HTR-8/SVneo (cell line): Measurements from ENCODE around the gene MAST2.
"Not testable (repeated sequence)": the region's sequence is repeated elsewhere in the genome, so short reads cannot be mapped to it uniquely, and the experiment has no call there.

ENCODE experiments used
- DNase-seq: peaks from one replicate; pipeline ENCODE4 v3.0.0; 2011; ENCODE audit warnings: low spot score, mixed read lengths; ENCODE audit not compliant: insufficient read length
- FAIRE-seq: peaks from 2 replicates; lab custom pipeline; 2011; peaks lifted over from hg19 to GRCh38; lab: Jason Lieb, UNC

The MAST2 gene

DNA sequence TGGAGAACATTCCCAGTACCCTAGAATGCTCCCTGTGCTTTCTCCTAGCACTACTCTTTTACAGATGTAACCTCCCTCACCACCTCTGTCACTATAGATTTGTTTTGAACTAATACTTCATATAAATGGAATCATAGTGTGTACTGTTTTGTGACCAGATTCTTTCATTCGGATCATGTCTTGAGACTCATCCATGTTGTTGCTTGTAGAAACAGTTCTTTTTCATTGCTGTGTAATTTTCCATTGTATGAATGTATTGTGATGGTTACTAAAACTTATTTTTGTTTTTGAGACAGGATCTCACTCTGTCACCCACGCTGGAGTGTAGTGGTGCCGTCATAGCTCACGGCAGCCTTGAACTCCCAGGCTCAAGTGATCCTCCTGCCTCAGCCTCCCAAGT, 2.7 kb downstream of the MAST2 start:
- no peak for DNase-seq
- no peak for FAIRE-seq

DNA sequence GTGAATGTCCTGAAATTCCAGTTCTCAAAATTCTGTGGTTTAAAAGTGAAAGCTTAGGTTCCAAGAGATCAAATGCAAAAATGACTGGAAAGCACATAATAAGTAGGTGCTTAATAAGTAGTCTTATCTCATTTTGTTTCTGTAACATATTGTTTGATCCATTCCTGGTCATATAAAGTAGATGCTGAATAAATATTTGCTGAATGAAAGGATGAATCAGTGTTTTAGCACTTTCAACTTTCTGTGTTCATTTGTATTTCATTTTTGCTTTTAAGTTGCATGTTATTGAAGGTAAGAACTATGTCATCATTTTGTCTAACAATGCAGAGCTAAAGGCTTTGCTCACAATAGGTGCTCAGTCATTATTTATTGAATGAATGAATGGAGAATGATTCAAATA, 6.3 kb downstream of the MAST2 start:
- DNase-seq (no peak), FAIRE-seq (no peak)

DNA sequence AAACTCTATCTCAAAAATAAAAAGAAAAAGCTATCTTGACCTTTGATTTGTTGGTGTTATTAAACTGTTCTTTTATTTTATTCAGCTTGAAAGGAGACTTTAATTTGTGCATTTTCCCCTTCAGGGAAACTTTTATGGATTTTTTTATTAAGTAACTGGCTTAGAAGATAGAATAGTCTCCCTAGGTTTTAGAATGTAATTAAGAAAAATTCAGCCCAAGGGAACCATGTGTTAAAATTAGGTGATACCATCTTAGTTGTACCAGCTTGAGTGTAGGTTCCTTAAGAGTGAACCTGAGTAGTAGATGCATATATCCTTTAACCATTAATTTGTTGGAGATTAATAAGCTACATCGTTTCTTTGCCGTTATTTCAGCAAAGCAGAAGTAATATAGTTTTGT, 11.4 kb downstream of the MAST2 start:
- FAIRE-seq = no peak
- DNase-seq = no peak

DNA sequence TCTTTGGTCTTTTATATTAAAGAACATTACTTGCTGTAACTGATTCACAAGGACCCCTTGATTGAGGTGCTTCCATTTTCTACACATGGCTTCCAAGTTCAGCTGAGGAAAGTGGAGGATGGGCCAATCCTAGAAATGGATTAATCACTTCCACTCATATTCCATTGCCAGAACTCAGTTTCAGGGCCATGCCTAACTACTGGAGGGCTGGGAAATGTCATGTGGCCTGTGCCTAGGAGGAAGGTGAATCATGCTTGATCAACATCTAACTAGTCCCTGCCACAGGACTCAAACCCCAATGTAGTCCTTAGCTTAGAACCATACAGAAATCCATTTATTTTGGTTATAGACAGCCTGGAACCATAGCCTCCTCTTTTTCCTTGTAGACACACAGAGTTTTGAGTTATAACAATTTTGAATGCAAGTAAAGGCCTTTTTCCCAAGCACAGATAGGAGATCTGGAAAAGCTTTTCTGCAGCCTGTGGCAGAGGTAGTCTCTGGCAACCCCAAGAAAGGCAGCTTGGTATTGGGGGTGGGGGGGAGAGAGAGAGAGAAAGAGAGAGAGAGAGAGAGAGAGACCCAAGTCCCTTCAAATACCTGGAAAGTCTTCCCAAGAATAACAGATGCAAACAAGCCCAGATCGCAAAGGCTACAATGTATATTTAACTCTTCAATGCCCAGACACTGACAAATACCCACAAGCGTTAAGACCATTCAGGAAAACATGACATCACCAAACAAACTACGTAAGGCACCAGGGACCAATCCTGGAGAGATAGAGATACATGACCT, 12.5 kb downstream of the MAST2 start:
- FAIRE-seq (no peak), DNase-seq (no peak)

DNA sequence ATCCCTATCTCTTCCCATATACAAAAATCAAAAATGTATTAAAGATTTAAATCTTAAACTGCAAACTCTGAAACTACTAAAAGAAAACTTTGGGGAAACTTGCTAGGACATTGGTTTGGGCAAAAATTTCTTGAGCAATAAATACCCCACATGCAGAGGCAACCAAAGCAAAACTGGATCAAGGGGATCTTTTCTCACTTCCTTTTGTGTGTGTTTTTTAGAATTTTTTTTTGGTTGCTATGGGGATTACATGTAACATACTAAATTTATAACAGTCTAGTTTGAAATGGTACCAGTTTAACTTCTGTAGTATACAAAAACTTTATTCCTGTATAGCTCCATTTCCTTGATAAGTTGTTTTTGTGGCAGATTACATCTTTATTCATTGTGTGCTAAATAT, 16.8 kb downstream of the MAST2 start:
- DNase-seq (no peak), FAIRE-seq (no peak)

- FAIRE-seq (no peak), DNase-seq (no peak)
Measured at GRCh38 chr1:45820788-45821187, 17.4 kb downstream of the MAST2 start.

DNA sequence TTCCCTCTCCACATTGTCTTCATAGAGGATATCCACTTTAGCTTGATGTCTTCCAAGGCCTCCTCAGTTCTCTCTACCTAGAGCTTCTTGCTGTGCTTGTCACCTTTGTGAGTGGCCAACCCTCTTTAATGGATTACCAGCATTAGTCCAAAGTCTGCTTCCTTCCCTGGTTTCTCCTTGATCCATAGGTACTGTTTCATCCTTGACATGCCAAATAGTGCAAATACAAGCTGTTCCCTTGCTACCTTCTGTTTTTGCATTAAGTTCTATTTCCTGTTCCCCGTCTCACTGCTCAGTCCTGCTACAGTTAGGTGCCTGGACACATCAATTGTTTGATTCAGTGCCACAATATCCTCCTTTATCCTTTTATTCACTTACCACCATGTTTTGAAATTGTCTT, 19.2 kb downstream of the MAST2 start:
- no peak for DNase-seq
- no peak for FAIRE-seq

DNA sequence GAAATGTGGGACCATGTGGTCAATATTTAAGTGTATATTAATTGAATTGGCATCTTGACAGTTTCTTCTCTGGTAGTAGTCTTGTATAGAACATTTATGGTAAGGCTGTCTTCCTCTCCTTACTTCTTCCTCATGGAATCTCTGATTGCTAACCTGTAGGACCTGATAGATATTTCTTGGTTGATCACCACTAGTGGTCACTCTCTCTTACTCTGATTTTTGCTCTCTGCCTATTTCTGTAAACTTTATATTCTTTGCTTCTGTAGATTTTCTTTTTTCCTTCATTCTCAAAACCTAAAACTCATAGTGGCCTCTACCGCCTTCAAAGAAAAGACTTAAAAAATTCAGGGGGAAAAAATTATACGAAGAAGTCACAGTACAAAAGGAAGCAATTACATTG, 21.2 kb downstream of the MAST2 start:
- no peak for FAIRE-seq

GRCh38 chr1:45827256-45827655, 23.8 kb downstream of the MAST2 start:
- FAIRE-seq (no peak), DNase-seq (no peak)

More for the DNA sequence above, 21.2 kb downstream of the MAST2 start:
- DNase-seq = no peak

- DNase-seq = no peak
- no peak for FAIRE-seq
Measured at GRCh38 chr1:45828841-45829240, 25.4 kb downstream of the MAST2 start.

DNA sequence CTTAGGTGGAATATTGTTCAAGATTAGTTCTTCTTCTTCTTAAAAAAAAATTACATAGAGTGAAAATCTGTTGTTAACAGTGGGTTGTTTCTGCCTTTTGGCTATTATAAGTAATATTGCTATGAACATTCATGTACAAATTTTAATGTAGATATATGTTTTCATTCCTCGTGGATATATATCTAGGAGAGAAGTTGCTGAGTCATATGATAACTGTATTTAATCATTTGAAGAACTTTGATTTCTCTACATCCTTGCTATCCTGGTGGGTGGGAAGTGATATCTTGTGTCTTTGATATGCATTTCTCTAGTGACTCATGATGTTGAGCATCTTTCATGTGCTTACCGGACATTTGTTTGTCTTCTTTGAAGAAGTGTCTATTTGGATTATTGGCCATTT, 29.9 kb downstream of the MAST2 start:
- FAIRE-seq (no peak), DNase-seq (no peak)

- no peak for FAIRE-seq
- no peak for DNase-seq
Measured at GRCh38 chr1:45834689-45835088, 31.3 kb downstream of the MAST2 start.

DNA sequence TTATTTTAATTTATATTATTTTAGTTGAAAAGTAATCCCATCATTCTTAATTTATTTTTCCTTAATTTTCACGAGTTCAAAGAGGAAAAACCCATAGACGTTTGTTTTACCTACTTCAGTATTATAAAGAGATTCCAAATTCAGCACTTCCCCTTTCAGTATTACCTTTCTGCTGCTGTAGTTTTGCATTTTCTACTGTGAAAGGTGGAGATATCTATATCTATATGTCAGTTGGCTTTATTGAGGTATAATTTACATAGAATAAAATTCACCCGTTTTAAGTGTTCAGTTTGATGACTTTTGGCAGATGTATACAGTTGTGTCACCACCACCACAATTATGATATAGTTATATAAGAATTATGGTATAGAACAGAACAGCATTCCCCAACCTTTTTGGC, 33.0 kb downstream of the MAST2 start:
- no peak for FAIRE-seq
- DNase-seq = no peak

DNA sequence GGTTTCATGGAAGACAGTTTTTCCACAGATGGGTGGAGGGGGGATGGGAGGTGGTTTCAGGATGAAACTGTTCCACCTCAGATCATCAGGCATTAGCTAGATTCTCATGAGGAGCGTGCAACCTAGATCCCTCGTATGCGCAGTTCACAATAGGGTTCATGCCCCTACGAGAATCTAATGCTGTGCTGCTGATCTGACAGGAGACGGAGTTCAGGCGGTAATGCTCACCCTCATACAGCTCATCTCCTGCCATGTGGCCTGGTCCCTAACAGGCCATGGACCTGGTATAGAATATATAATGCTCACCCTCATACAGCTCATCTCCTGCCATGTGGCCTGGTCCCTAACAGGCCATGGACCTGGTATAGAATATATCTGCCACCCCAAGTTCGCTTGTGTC, 33.4 kb downstream of the MAST2 start:
- DNase-seq, FAIRE-seq: not testable (repeated sequence)

- not testable (repeated sequence) for DNase-seq, FAIRE-seq
Measured at GRCh38 chr1:45838322-45838721, 34.9 kb downstream of the MAST2 start.

DNA sequence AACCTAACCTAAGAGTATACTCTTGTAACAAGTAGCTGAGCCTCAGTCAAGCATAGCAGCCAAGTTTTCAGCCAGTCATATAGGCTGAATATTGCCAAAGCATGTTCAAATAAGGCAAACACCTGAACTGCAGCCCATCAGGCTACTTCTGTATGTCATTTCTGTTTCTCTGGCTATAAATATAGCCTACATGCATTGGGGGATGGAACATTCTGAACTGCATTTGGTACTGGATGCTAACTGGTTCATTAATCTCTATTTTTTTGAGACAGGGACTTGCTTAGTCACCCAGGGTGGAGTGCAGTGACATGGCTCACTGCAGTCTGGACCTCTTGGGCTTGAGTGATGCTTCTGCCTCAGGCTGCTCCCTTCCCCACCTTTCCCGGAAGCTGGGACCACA, 37.3 kb downstream of the MAST2 start:
- DNase-seq = no peak
- FAIRE-seq = no peak

- DNase-seq = no peak
- no peak for FAIRE-seq
Measured at GRCh38 chr1:45842786-45843185, 39.4 kb downstream of the MAST2 start.

- FAIRE-seq = no peak
- no peak for DNase-seq
Measured at GRCh38 chr1:45843474-45843905, 40.1 kb downstream of the MAST2 start.

DNA sequence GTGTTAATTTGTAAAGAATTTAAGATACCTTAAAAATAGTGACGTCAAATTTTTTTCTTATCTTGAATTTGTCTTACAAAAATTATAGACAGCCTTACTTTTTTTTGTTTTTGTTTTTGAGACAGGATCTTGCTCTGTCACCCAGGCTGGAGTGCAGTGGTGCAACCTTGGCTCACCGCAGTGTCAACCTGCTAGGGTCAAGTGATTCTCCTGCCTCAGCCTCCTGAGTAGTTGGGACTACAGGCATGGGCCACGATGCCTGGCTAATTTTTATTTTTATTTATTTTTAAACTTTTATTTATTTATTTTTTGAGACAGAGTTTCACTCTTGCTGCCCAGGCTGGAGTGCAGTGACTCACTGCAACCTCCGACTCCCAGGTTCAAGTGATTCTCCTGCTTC, 40.6 kb downstream of the MAST2 start:
- DNase-seq, FAIRE-seq: not testable (repeated sequence)

- DNase-seq (no peak), FAIRE-seq (no peak)
Measured at GRCh38 chr1:45846931-45847330, 43.5 kb downstream of the MAST2 start.

DNA sequence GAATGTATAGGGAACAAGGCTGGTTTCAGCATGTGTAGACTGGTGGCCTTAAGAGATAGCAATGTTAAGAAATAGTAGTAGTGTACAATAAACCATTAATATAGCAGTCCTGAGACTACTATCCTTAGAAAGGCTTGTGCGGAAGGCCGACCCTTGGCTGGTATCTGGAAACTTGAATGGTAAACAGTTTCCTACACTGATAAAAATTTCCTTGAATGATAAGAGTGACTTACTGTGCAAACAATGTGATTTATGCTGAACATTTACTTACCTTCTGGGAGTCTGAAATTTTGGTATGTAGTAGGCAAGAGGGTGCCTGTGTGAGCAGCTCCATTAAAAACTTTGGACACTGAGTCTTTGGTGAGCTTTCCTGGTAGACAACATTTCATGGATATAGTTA, 44.7 kb downstream of the MAST2 start:
- no peak for FAIRE-seq
- no peak for DNase-seq

GRCh38 chr1:45848714-45849113, 45.3 kb downstream of the MAST2 start:
- FAIRE-seq = no peak
- DNase-seq = no peak
